H9 (cell line): ENCODE data around the gene OTUB1. TPM values are rescaled to one million over a fixed set of nuclear protein-coding genes. Genes with fewer than 3 reads are reported as not detected.

Experiments used
- DNase-seq: peaks from one replicate; pipeline ENCODE4 v3.0.0-alpha.2; 2017
- H2AFZ ChIP-seq: one replicate; pipeline ENCODE4 v1.6.1; 2013; ENCODE audit warnings: mild to moderate bottlenecking, low read length, control low read depth, moderate library complexity
- H2AK5ac ChIP-seq: 2 replicates; pipeline ENCODE4 v1.6.1; 2013; ENCODE audit warnings: low read length, control low read depth, mixed read lengths; ENCODE audit not compliant: insufficient read length
- H2BK120ac ChIP-seq: one replicate; pipeline ENCODE4 v1.6.1; 2013; ENCODE audit warnings: low read depth, mild to moderate bottlenecking, low read length, control low read depth, inconsistent platforms; ENCODE audit not compliant: poor library complexity, severe bottlenecking
- H2BK12ac ChIP-seq: 2 replicates; pipeline ENCODE4 v1.6.1; 2013; ENCODE audit warnings: low read length, control low read depth, mixed read lengths, low read depth; ENCODE audit not compliant: insufficient read length
- H2BK15ac ChIP-seq: 2 replicates; pipeline ENCODE4 v1.6.1; 2013; ENCODE audit warnings: low read depth, low read length, control low read depth
- H2BK20ac ChIP-seq: one replicate; pipeline ENCODE4 v1.6.1; 2013; ENCODE audit warnings: low read depth, mild to moderate bottlenecking, low read length, control low read depth, inconsistent platforms; ENCODE audit not compliant: poor library complexity, severe bottlenecking
- H2BK5ac ChIP-seq: 2 replicates; pipeline ENCODE4 v1.6.1; 2013; ENCODE audit warnings: low read length, control low read depth, mixed read lengths; ENCODE audit not compliant: insufficient read length
- H3K14ac ChIP-seq: 2 replicates; pipeline ENCODE4 v1.6.1; 2013; ENCODE audit warnings: low read length, control low read depth; ENCODE audit not compliant: insufficient read depth
- H3K18ac ChIP-seq: 2 replicates; pipeline ENCODE4 v1.6.1; 2013; ENCODE audit warnings: low read depth, mild to moderate bottlenecking, mixed read lengths, low read length, control low read depth; ENCODE audit not compliant: insufficient read length
- H3K23ac ChIP-seq: 2 replicates; pipeline ENCODE4 v1.6.1; 2013; ENCODE audit warnings: low read length, control low read depth, mixed read lengths, low read depth; ENCODE audit not compliant: insufficient read length
- H3K23me2 ChIP-seq: 2 replicates; pipeline ENCODE4 v1.6.1; 2013; ENCODE audit warnings: low read depth, mild to moderate bottlenecking, mixed read lengths, low read length, control low read depth; ENCODE audit not compliant: insufficient read length, poor library complexity, severe bottlenecking
- H3K27ac ChIP-seq: 2 replicates; pipeline ENCODE4 v1.5.1; 2013; ENCODE audit warnings: low read length, control low read depth, mixed read lengths, low read depth; ENCODE audit not compliant: insufficient read length
- H3K27me3 ChIP-seq: 2 replicates; pipeline ENCODE4 v1.6.1; 2013; ENCODE audit warnings: low read length, control low read depth, inconsistent platforms; ENCODE audit not compliant: insufficient read depth
- H3K4ac ChIP-seq: 2 replicates; pipeline ENCODE4 v1.6.1; 2013; ENCODE audit warnings: low read depth, mild to moderate bottlenecking, control low read depth, inconsistent platforms, low read length, moderate library complexity
- H3K4me1 ChIP-seq: 2 replicates; pipeline ENCODE4 v1.6.1; 2013; ENCODE audit warnings: low read length, control low read depth, inconsistent platforms; ENCODE audit not compliant: insufficient read depth
- H3K4me2 ChIP-seq: 2 replicates; pipeline ENCODE4 v1.6.1; 2013; ENCODE audit warnings: low read length, control low read depth, mixed read lengths; ENCODE audit not compliant: insufficient read length, insufficient read depth
- H3K56ac ChIP-seq: 2 replicates; pipeline ENCODE4 v1.6.1; 2013; ENCODE audit warnings: low read depth, mild to moderate bottlenecking, mixed read lengths, low read length, control low read depth; ENCODE audit not compliant: insufficient read length
- H3K79me1 ChIP-seq: 2 replicates; pipeline ENCODE4 v1.6.1; 2013; ENCODE audit warnings: low read depth, mild to moderate bottlenecking, moderate library complexity, low read length, control low read depth, inconsistent platforms; ENCODE audit not compliant: insufficient read depth, poor library complexity, severe bottlenecking
- H3K79me2 ChIP-seq: 2 replicates; pipeline ENCODE4 v1.6.1; 2013; ENCODE audit warnings: low read length, control low read depth, inconsistent platforms; ENCODE audit not compliant: insufficient read depth
- H3K9ac ChIP-seq: 2 replicates; pipeline ENCODE4 v1.6.1; 2013; ENCODE audit warnings: low read length, control low read depth, mixed read lengths; ENCODE audit not compliant: insufficient read length; ENCODE audit errors: extremely low read depth
- H3K9me3 ChIP-seq: one replicate; pipeline ENCODE4 v1.6.1; 2013; ENCODE audit warnings: low read depth, low read length, inconsistent platforms; ENCODE audit not compliant: control insufficient read depth
- H3T11ph ChIP-seq: one replicate; pipeline ENCODE4 v1.6.1; 2013; ENCODE audit warnings: mild to moderate bottlenecking, low read length, control low read depth, inconsistent platforms
- H4K20me1 ChIP-seq: one replicate; pipeline ENCODE4 v1.6.1; 2013; ENCODE audit not compliant: control insufficient read depth, insufficient read length, insufficient read depth
- H4K5ac ChIP-seq: 2 replicates; pipeline ENCODE4 v1.6.1; 2013; ENCODE audit warnings: low read depth, mild to moderate bottlenecking, mixed read lengths, low read length, control low read depth; ENCODE audit not compliant: insufficient read length
- H4K8ac ChIP-seq: replicated peaks from 2 replicates; pipeline ENCODE4 v1.6.1; 2013; ENCODE audit warnings: low read length, control low read depth, mixed read lengths, low read depth; ENCODE audit not compliant: insufficient read length
- H4K91ac ChIP-seq: 2 replicates; pipeline ENCODE4 v1.6.1; 2013; ENCODE audit warnings: low read depth, mild to moderate bottlenecking, moderate library complexity, mixed read lengths, low read length, control low read depth; ENCODE audit not compliant: insufficient read length
- H3K27ac Mint-ChIP-seq, 3 experiments: 2 replicates in 2 of 3; 3 replicates in 1 of 3; pipeline ENCODE4 v1.8.0; 2020 to 2021; ENCODE audit warnings: mixed read lengths in 3 of 3, mild to moderate bottlenecking in 1 of 3, moderate library complexity in 1 of 3
- H3K27me3 Mint-ChIP-seq: 2 replicates; pipeline ENCODE4 v1.8.0; 2021; ENCODE audit warnings: low read depth, mild to moderate bottlenecking, moderate library complexity, mixed read lengths
- H3K36me3 Mint-ChIP-seq, 3 experiments: 2 replicates in 2 of 3; 3 replicates in 1 of 3; pipeline ENCODE4 v1.8.0; 2020 to 2021; ENCODE audit warnings: low read depth in 3 of 3, mixed read lengths in 3 of 3; ENCODE audit not compliant: insufficient read depth in 1 of 3
- H3K4me1 Mint-ChIP-seq, 2 experiments: 2 replicates each; pipeline ENCODE4 v1.8.0; 2020; ENCODE audit warnings: mixed read lengths in 2 of 2
- H3K4me3 Mint-ChIP-seq, 2 experiments: 2 replicates in 1 of 2; 3 replicates in 1 of 2; pipeline ENCODE4 v1.8.0; 2020 to 2021; ENCODE audit warnings: mild to moderate bottlenecking in 2 of 2, mixed read lengths in 2 of 2, moderate library complexity in 1 of 2
- H3K9me3 Mint-ChIP-seq, 2 experiments: 2 replicates in 1 of 2; 3 replicates in 1 of 2; pipeline ENCODE4 v1.8.0; 2020; ENCODE audit warnings: mild to moderate bottlenecking in 2 of 2, mixed read lengths in 2 of 2, moderate library complexity in 1 of 2
- WGBS: extraction: QIAGEN DNeasy Blood & Tissue Kit; methylation state at CpG from one replicate; pipeline ENCODE4 v1.1.7; 2013; ENCODE audit warnings: missing lambda C conversion rate, low lambda C conversion rate, mixed read lengths; ENCODE audit not compliant: insufficient read length; ENCODE audit errors: extremely low coverage; 5-methylcytosine and 5-hydroxymethylcytosine counted together
- total RNA-seq: library from RNA; stranded (reverse); gene quantifications from 2 replicates; pipeline ENCODE4 v1.2.1, GENCODE V29; 2021
- TF ChIP-seq, protein P1 (sequence below): fragments of 200-600 bp; sonication (generic); conservative IDR thresholded peaks from 3 replicates; pipeline ENCODE4 v1.8.0; 2021; ENCODE audit warnings: antibody characterized with exemption, mild to moderate bottlenecking

Gene OTUB1
- total RNA-seq, 1 experiment from 2014 or later, result 114 TPM

DNA sequence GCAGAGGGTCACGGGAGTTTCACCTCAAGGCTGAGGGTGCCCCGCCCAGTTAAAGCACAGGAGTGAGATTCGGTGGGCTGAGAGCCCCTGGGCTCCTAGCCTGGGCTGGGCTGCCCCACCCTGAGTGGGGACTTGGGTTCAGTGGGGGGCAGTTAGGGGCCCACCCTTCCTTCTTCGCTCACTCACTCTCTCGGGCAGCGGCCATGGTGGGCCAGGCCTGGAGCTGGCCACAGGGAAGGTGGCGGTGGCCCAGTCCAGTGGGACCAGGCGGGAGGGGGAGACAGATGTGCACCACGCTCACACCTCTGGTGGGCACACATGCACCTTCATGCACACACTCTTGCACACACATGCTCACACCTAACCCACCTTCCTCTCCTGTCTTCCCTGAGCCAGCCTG, 55.6 kb downstream of the OTUB1 start:
- no peaks in the 10 kb centered on the region; a peak in 1 of 5 replicates for H3K9me3 Mint-ChIP-seq
- H3K4me3 Mint-ChIP-seq, result no peak overlapping the region
- H3K27ac Mint-ChIP-seq, result no peak overlapping the region
- H3K18ac ChIP-seq, result no peak overlapping the region
- no peak overlapping the region for H4K8ac ChIP-seq
- H2BK15ac ChIP-seq, result no peak overlapping the region
- H3K36me3 Mint-ChIP-seq, result no peaks in the 10 kb centered on the region; a peak in 1 of 7 replicates
- H4K5ac ChIP-seq, result no peak overlapping the region
- H4K20me1 ChIP-seq, result peaks cover 2% of the 10 kb centered on the region
- no peak overlapping the region for H2AK5ac ChIP-seq
- TF ChIP-seq, protein P1, sequence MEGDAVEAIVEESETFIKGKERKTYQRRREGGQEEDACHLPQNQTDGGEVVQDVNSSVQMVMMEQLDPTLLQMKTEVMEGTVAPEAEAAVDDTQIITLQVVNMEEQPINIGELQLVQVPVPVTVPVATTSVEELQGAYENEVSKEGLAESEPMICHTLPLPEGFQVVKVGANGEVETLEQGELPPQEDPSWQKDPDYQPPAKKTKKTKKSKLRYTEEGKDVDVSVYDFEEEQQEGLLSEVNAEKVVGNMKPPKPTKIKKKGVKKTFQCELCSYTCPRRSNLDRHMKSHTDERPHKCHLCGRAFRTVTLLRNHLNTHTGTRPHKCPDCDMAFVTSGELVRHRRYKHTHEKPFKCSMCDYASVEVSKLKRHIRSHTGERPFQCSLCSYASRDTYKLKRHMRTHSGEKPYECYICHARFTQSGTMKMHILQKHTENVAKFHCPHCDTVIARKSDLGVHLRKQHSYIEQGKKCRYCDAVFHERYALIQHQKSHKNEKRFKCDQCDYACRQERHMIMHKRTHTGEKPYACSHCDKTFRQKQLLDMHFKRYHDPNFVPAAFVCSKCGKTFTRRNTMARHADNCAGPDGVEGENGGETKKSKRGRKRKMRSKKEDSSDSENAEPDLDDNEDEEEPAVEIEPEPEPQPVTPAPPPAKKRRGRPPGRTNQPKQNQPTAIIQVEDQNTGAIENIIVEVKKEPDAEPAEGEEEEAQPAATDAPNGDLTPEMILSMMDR, result no peak
- H3K23ac ChIP-seq, result no peak overlapping the region
- WGBS, result no CpG with 5 or more reads among the region's 9 CpGs
- H3K79me2 ChIP-seq, result no peaks in the 10 kb centered on the region
- no peak overlapping the region for H3K4me2 ChIP-seq
- H3K9me3 ChIP-seq, result no peaks in the 10 kb centered on the region
- H2AFZ ChIP-seq, result no peak overlapping the region
- H3K27me3 Mint-ChIP-seq, result peaks cover 95% of the 10 kb centered on the region
- no peak overlapping the region for H2BK120ac ChIP-seq
- H3T11ph ChIP-seq, result no peak overlapping the region
- H3K56ac ChIP-seq, result no peak overlapping the region
- no peak overlapping the region for H2BK5ac ChIP-seq
- H2BK20ac ChIP-seq, result no peak overlapping the region
- H3K9ac ChIP-seq, result no peak overlapping the region
- DNase-seq, result no peak
- no peak overlapping the region for H3K14ac ChIP-seq
- H3K4me1 ChIP-seq, result no peaks in the 10 kb centered on the region
- H3K4ac ChIP-seq, result no peak overlapping the region
- peaks cover 4 to 12% of the 10 kb centered on the region in 2 experiments for H3K4me1 Mint-ChIP-seq
- H3K79me1 ChIP-seq, result no peaks in the 10 kb centered on the region
- H2BK12ac ChIP-seq, result no peak overlapping the region
- peaks cover 31% of the 10 kb centered on the region for H3K27me3 ChIP-seq
- H4K91ac ChIP-seq, result no peak overlapping the region
- H3K27ac ChIP-seq, result no peak overlapping the region
- no peaks in the 10 kb centered on the region for H3K23me2 ChIP-seq
